Stimulated activated CD4-positive, alpha-beta T cell treated with anti-CD3 and anti-CD28 coated beads, Interleukin-15, amount 100 ng/mL, for 1 hour (primary cell): ENCODE data around the gene HNRNPA3.
"Not testable (repeated sequence)": the region's sequence is repeated elsewhere in the genome, so short reads cannot be mapped to it uniquely, and the experiment has no call there.

Source experiments
- DNase-seq, 2 donors: peaks; one replicate each; pipeline ENCODE4 v3.0.0-alpha.2; 2020; ENCODE audit warnings: low read depth in 1 of 2, low spot score in 1 of 2

HNRNPA3 gene

DNA sequence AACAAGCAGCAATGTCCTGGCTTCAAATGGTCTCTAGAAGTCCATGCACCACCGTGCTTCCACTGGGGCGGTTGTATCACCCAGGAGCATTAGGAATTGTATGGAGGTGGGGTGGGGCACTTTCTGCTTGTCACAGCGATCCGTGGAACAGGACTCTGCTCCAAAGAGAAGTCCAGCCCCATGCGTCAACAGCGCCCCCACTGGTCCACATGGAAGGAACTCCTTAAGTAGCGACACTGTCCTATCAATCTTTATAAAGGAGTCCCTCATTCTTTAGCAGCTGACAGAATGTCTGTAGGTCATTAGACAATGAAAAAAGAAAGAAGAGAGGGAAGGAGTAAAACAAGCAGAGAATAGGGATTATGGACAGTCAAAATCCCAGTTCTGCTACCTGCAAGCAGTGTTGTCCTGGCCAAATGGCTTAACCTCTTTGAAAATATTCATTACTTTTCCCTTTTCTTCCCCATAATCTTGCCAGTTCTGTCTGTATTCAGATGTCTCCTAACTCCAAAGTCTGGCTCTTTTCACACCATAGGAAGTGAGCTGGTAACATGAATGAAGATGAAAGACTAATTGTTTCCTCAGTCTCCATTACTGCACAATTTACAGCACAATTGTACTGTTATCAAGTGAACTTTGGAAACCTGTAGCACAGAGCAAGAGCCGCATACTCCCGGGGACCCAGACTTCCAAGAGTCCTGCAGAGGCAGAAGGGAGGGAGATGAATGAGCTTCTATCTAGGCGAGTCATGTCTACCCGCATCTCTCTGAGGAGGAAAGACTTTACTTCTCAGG, 42.0 kb downstream of the HNRNPA3 start:
- no peak for DNase-seq

DNA sequence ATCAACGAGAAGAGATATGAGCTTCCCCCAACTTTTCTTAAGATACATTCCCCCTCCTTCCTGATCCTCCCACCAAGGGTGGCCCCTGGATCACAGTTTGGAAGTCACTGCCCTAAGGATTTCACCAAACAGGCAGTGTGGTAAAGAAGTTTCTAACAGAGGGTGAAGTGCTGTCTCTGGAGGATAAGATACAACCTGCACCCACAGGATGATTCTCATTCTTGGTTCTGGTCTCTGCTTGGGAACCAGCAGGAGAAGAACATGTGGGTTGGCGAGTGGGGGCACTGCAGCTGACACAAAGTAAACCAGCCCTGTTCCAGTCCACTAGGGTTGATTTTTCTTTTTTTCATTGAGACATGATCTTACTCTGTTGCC, 42.6 kb downstream of the HNRNPA3 start:
- no peak for DNase-seq

DNA sequence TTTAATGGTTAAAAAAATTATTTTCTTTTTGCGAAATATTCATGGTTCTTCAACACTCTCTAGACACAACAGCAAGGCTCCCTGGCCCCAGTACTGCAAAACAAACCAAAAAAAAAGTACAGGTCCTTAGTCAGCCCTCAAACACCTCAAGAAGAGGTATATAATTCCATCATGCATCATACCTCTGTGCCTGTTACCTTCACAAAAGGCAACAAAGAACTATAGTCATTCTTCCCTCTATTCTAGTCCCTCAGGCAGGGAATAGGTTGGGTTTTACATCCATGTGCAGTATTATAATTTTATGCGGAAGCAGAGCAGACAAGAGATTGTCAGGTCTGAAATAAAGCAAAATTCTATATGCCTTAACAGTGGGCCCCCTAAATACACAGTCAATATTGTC, 43.4 kb downstream of the HNRNPA3 start:
- no peak for DNase-seq

DNA sequence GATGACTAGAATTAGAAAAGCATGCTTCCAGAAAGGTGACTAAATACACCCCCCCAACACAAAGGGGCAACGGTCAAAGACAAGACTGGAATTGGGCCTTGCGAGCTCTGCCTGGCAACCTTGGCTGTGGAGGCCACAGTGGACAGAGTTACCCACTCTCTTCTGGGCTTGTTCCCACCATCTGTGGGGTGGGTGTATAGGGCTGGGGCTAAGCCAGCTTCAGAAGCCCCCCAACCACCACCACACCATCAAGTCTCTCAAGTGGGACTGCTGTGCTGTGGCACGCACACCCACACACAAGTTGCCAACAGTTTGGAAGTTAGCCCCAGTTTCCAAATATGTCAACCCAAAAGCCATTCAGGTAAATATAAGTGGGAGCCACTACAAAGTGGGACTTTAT, 44.1 kb downstream of the HNRNPA3 start:
- DNase-seq, result no peak

GRCh38 chr2:177257471-177257870, 44.9 kb downstream of the HNRNPA3 start:
- no peak for DNase-seq

- no peak for DNase-seq
Observed at GRCh38 chr2:177258059-177258458, 45.5 kb downstream of the HNRNPA3 start.

DNA sequence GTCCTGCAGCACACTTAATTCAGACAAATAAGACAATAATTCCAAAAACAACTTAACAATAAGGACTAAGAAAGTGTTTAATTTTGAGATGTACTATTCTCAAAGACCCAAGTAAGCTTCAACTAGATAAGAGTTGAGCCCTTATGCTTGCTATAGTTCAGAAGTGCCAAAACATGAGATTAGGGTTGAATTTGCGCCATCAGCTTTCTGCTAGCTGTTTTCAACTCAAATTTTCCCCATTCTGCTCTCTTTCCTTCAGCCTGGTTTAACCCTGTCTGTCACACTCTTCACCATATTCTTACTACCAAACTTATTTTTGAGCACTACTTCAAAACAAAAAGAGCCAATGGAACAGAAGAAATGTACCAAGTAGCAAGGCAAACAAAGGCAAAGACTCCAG, 47.8 kb downstream of the HNRNPA3 start:
- DNase-seq, result no peak

DNA sequence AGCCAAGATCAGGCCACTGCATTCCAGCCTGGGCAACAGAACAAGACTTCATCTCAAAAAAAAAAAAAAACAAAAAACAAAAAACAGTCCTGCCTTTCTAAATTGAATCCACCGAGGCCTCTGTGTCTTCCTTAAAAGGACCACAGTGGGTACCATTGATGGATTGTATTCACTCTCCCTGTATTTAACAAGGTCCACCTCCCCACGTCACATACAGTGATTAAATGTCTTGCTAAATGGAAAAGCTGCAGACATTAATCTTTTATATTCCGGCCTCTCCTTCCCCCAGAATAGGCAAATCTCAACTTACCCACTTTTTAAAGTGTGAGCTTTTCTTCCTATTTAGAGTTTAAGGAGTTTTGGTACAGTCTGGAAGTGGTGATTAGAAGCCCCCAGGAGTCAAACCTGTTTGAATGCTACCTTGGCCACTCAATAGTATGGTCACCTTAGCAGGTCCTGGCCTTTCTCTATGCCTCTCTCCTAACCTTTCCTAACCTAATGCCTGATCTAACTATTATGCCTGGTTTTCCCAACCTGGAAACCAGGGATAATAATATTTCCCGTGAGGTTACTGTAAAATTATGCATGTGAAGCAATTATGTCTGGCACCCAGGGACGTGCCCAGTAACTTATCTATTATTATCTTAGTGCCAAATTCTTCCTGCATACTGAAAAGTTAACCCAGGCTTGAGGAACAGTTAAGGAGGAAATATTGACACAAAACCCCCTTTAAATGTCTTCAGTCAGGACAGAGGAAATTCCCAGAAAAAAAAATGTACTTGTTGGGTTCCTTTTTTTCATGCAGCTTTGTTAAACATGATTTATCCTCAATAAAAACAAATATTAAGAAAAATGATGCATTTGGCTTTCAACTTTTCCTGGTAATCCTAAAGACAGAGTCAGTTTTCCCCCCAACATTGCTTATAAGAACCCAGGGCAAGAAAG, 48.8 kb downstream of the HNRNPA3 start:
- DNase-seq, result no peak

DNA sequence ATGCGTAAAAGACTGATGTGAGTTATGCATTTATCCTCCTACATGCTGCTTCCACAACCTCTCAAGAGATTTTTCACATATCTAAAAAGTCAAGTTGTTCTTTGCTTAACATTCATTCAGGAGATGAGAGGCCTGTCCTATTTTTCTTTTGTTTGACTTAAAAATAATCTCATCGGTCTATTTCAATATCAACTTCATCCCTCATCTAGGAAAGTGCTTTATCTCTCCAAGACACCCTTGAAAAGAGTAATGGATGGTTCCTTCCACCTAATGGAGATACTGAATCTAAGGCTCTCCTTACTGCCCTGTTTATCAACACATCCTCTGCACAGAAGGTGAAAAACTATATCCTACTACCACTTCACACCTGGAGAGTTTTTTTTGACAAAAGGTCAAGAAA, 49.5 kb downstream of the HNRNPA3 start:
- no peak for DNase-seq

- no peak for DNase-seq
Observed at GRCh38 chr2:177262958-177263450, 50.4 kb downstream of the HNRNPA3 start.

GRCh38 chr2:177263451-177264208, 51.0 kb downstream of the HNRNPA3 start:
- DNase-seq, result peak; percentile 89 to 93

DNA sequence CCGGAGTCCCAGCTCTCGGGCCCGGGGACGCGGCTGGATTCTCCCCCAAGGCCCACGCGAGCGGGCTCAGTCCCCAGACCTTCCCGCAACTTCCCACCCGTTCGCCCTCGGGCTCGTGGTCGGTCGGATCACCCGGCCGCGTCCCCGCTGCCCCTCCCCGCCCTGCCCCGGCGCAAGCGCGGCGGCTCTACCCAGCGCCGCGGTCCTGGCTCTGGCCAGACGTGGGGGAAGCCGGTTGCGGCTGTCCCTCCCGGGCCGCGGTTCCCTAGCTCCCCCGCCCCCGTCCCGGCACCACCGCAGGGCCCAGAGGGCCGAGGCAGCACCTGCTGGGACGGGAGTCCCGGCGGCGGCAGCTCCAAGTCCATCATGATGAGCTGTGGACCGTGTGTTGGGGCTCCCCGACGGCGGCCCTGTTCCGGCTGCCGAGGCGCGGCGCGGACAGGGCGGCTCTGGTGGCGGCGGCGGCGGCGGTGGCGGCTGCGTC, 51.7 kb downstream of the HNRNPA3 start:
- no peak for DNase-seq

- peak; percentile 84 to 98 for DNase-seq
Observed at GRCh38 chr2:177264693-177265587, 52.3 kb downstream of the HNRNPA3 start, which contains the start of gene NFE2L2. TSS of gene NFE2L2 (minus strand) at chr2:177264727. CDS start at chr2:177264576, 151 bp downstream.

DNA sequence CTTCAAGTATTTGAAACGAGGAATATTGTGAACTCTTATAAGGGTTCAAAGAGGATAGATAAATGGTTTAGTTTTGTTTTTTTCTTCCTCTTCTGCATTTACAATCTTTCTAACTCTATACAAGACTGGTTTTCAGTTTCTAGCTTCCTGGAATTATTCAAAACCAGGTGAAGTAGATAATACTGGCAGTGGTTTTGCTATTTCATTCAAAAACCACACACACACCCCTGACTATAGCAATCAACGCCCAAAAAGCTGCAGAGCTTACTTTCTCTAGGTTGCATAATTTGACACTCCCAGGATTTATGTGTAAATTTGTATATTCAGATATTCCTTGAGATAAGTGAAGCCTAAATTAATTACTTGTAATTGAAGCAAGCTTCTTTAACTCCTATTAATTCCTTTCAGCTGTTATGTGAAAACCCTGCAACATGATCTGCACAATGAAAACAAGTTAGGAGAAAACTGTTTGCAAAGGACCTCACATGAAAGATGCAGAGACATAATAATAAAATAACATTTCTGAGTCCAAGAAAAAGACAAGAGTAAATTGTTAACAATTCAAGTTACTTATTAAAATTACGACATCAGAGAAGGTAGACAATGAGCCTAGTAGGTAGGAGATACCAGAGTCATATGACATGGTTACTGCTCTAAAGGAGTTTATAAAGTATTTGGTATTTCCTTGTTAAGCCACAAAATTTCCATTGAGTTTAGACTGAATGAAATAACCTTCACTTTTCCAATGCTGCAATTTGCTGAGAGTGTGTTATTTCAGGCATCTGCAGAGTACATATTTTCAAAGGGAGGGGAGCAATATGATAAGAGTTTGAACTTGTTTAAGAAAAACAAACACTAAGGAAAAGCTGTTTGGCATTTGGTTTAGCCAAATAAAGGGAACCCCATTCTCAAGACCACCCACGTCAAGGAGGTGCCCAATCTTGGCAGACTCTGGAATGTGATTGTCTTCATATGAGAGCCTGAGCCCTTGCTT, 53.5 kb downstream of the HNRNPA3 start:
- DNase-seq, result no peak

- not testable (repeated sequence) for DNase-seq
Observed at GRCh38 chr2:177266955-177267354, 54.4 kb downstream of the HNRNPA3 start.

- no peak for DNase-seq
Observed at GRCh38 chr2:177268187-177268871, 55.7 kb downstream of the HNRNPA3 start.

- DNase-seq, result no peak
Observed at GRCh38 chr2:177268901-177269300, 56.3 kb downstream of the HNRNPA3 start.

DNA sequence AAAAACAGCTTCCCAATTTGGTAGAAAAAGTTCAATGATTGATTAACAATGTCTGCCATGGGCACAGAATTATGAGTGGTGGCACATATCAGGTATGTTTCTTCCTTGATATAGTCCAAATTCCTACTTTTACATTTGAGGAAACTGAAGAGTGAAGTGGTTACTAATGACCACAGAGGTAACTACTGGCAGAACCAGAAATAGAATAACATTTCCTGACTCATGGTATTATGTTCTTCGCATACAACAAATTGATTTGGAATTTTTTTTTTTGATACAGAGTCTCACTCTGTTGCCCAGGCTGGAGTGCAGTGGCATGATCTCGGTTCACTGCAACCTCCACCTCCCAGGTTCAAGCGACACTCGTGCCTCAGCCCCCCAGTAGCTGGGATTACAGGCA, 57.9 kb downstream of the HNRNPA3 start:
- DNase-seq, result no peak
